ENCODE results near the gene CCNL2. TPM values are rescaled to one million over a fixed set of nuclear protein-coding genes. Genes with fewer than 3 reads are reported as not detected.

CCNL2 gene
- total and polyA plus RNA-seq, 9 donors, result 71.1 to 245 (median 196) TPM

DNA sequence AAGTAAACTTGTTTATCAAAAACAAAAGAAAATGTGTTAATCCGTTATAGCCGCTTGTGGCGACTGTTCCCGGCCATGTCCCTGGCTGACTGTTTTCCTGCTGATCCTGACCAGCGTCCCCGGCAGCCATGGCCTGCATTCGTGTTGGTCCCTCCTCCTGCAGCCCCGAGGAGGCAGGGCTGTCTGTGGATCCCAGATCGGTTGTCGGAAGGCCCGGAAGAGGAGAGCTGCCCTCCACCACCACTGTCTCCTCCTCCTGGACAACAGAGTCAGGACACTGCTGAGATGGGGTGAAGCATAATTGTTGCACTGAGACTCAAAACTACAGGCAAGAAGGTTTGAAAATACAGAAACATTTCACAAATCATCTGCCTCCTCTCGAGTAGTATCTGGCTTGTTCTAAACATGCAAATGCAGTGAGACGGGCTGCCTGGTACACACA, 37.1 kb downstream of the CCNL2 start:
- Histone ChIP-seq H3K36me3 (no peaks in the 10 kb centered on the region), H3K27me3 (no peaks in the 10 kb centered on the region), H3K4me3 (no peak overlapping the region), H3K9me3 (no peaks in the 10 kb centered on the region), H3K27ac (no peak overlapping the region), H3K4me1 (ENCODE audit: insufficient read depth) (peaks cover 8% of the 10 kb centered on the region)
- intact Hi-C loops (cut with DNase I), result no loop called here
- TF ChIP-seq EP300 (IDR thresholded peaks at IDR 0.05), result no peak
- TF ChIP-seq, protein P1, sequence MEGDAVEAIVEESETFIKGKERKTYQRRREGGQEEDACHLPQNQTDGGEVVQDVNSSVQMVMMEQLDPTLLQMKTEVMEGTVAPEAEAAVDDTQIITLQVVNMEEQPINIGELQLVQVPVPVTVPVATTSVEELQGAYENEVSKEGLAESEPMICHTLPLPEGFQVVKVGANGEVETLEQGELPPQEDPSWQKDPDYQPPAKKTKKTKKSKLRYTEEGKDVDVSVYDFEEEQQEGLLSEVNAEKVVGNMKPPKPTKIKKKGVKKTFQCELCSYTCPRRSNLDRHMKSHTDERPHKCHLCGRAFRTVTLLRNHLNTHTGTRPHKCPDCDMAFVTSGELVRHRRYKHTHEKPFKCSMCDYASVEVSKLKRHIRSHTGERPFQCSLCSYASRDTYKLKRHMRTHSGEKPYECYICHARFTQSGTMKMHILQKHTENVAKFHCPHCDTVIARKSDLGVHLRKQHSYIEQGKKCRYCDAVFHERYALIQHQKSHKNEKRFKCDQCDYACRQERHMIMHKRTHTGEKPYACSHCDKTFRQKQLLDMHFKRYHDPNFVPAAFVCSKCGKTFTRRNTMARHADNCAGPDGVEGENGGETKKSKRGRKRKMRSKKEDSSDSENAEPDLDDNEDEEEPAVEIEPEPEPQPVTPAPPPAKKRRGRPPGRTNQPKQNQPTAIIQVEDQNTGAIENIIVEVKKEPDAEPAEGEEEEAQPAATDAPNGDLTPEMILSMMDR (IDR thresholded peaks at IDR 0.05), result no peak
- TF ChIP-seq POLR2A (IDR thresholded peaks at IDR 0.05), result no peak
- peak in 2 of 5 donors; percentile 26 to 38 for DNase-seq
- 14 to 24% (median 20%) methylated on average over 13 of the region's 13 CpGs for WGBS, 3 donors

DNA sequence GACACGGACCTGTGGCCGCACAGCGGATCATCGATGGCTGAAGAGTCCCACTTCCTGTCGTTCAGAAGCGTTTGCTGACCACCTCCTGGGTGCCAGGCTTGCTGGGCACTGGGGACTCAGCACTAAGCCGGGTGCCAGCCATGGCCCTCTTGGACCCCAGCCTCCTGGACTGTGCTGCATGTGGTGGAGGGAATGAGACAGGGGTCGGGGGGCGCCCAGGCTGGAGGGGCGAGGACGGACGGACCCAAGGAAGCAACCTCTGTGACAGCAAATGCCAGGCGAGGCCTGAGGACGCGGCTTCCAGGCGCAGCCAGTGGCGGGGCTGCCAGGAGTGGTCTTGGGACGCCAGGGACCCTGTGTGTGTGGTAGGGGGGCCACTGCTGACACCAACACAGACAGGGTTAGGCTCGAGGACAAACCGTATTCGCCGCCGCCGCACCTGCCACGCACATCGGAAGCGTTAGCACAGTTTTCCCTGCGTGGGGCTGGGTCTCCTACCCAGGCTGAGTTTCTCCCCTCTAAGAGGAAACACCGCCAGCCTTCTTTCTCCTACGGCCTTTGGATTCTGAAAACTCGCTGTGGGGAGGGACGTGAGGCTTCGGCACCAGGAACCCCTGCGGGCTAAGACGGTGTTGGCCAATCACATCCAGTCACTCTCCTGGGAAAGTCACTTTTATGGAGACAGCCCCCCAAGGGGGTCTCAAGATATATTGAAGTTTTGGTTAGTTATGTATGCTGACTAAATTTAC, 37.7 kb downstream of the CCNL2 start:
- Histone ChIP-seq H3K4me1 (ENCODE audit: insufficient read depth) (peaks cover 12% of the 10 kb centered on the region), H3K27ac (no peak overlapping the region), H3K27me3 (no peaks in the 10 kb centered on the region), H3K36me3 (no peaks in the 10 kb centered on the region), H3K4me3 (no peak overlapping the region), H3K9me3 (no peaks in the 10 kb centered on the region)
- no peak for TF ChIP-seq EP300 (IDR thresholded peaks at IDR 0.05)
- TF ChIP-seq, protein P1 (IDR thresholded peaks at IDR 0.05), result no peak
- no peak for TF ChIP-seq POLR2A (IDR thresholded peaks at IDR 0.05)
- peak in 2 of 5 donors; percentile 32 to 39 for DNase-seq
- intact Hi-C loops (cut with DNase I), result no loop called here
- WGBS, 3 donors, result 78 to 83% (median 83%) methylated on average over 34 to 35 of the region's 35 CpGs

DNA sequence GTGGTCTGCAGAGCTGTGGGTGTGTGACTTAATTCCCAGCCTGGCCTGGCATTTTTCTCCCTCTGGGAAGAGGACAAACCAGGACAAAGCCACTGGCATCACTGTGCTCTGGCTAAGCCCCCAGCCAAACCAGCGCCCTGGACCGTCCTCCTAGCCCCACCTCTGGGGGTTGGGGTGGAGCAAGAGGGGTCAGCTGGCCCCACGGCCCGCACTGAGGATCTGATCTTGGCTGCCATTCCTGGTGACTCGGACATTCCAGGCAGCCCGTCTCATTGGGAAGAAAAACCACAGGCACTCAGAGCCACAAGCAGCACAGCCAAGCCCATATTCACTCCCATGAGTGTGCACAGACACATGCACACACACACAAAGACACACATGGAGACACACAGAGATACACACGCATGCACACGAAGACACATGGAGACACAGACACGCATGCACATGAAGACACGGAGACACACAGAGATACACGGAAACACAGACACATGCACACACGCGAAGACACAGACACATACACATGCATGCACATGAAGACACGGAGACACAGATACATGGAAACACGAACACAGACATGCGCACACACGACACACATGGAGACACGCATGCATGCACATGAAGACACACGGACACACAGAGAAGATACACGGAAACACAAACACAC, 38.5 kb downstream of the CCNL2 start:
- TF ChIP-seq EP300 (IDR thresholded peaks at IDR 0.05) (no peak), POLR2A (IDR thresholded peaks at IDR 0.05) (no peak)
- TF ChIP-seq, protein P1 (IDR thresholded peaks at IDR 0.05), result no peak
- no peaks in the 10 kb centered on the region for H3K27me3 ChIP-seq
- 60 to 67% (median 66%) methylated on average over 20 of the region's 20 CpGs for WGBS, 3 donors
- DNase-seq, result peak; percentile 35 to 70 (median 42)
- intact Hi-C loops (cut with DNase I), result no loop called here
- H3K4me3 ChIP-seq, result no peak overlapping the region
- H3K27ac ChIP-seq, result peak overlapping the region; percentile 88 to 92
- no peaks in the 10 kb centered on the region for H3K36me3 ChIP-seq
- H3K4me1 ChIP-seq (ENCODE audit: insufficient read depth), result peaks cover 12% of the 10 kb centered on the region
- H3K9me3 ChIP-seq, result no peaks in the 10 kb centered on the region

DNA sequence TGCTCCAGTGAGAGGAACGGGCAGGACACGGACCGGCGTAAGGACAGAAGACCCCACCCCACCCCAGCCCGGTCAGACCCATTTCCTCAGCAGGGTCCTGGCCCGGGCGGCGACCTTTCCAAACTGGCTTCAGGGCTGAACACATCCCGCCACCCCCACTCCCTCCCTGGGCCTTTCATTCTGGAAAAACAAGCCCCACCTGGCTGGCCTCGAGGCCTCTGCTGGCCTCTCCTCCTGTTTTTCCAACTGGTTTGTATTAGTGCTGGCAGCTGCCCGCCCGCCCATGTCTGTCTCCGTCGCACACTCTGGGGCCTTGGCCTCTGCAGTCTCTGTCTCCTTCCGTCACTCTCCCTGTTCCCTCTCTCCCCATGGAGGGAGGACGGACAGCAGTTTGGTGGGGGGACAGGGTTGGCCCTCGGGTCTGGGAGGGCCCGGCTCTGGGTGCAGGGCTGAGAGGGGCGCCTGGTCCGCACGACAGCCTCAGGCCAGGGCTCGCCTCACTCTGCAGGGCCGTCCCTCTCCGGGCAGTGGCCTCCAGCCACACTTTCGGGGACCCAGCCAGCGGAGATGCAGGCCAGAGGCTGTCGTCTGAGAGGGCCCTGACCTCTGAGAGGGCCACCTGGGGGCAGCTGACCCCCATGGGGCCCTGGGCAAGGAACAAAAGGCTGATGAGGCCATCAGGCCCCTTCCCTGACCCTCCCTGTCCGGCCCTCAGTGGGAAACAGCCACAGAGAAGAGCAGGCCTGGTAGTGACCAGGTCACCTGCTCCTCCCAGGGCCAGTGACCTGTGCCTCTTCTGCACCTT, 39.3 kb downstream of the CCNL2 start:
- no peak overlapping the region for H3K4me3 ChIP-seq

More for the DNA sequence above, 39.3 kb downstream of the CCNL2 start:
- no peaks in the 10 kb centered on the region for H3K36me3 ChIP-seq
- H3K9me3 ChIP-seq, result no peaks in the 10 kb centered on the region
- peak; percentile 42 to 73 (median 64) for DNase-seq
- TF ChIP-seq EP300 (IDR thresholded peaks at IDR 0.05), result no peak
- TF ChIP-seq, protein P1 (IDR thresholded peaks at IDR 0.05), result no peak
- no peak for TF ChIP-seq POLR2A (IDR thresholded peaks at IDR 0.05)
- H3K27me3 ChIP-seq, result no peaks in the 10 kb centered on the region
- H3K27ac ChIP-seq, result peak overlapping the region; percentile 88 to 92
- H3K4me1 ChIP-seq (ENCODE audit: insufficient read depth), result peaks cover 12% of the 10 kb centered on the region
- intact Hi-C loops (cut with DNase I), result no loop called here
- WGBS, 3 donors, result 41 to 46% (median 43%) methylated on average over 27 to 28 of the region's 28 CpGs

Measured in ovary (tissue), 9 donors.